GM12873 (cell line): ENCODE data around the gene HERC2.

ENCODE experiments used
- TF ChIP-seq, protein P1 (sequence below): IDR thresholded peaks from 2 replicates; pipeline ENCODE4 v1.5.1; 2012; ENCODE audit warnings: low read depth, mild to moderate bottlenecking, moderate library complexity, low read length, control low read depth; ENCODE audit not compliant: insufficient read depth; ENCODE audit errors: missing control alignments

HERC2 gene

DNA sequence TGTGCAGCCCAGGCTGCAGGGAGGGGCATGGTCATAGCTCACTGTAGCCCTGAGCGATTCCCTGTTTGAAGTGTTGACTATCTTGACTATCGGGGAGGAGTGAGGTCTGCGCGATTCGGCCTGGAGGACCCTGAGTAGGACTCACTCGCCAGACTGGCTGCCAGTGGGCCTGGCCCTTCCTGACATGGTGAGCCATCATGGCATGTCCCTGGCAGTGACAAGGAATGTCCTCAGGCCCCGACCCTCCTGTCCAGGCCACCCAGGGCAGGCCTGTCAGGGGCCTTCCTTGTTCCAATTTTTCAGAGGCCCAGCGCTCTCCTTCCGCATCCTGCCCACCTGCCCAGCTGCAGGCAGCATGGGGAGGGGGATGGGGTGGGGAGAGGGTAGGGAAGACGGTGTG, 217.7 kb downstream of the HERC2 start:
- TF ChIP-seq, protein P1, sequence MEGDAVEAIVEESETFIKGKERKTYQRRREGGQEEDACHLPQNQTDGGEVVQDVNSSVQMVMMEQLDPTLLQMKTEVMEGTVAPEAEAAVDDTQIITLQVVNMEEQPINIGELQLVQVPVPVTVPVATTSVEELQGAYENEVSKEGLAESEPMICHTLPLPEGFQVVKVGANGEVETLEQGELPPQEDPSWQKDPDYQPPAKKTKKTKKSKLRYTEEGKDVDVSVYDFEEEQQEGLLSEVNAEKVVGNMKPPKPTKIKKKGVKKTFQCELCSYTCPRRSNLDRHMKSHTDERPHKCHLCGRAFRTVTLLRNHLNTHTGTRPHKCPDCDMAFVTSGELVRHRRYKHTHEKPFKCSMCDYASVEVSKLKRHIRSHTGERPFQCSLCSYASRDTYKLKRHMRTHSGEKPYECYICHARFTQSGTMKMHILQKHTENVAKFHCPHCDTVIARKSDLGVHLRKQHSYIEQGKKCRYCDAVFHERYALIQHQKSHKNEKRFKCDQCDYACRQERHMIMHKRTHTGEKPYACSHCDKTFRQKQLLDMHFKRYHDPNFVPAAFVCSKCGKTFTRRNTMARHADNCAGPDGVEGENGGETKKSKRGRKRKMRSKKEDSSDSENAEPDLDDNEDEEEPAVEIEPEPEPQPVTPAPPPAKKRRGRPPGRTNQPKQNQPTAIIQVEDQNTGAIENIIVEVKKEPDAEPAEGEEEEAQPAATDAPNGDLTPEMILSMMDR: no peak

DNA sequence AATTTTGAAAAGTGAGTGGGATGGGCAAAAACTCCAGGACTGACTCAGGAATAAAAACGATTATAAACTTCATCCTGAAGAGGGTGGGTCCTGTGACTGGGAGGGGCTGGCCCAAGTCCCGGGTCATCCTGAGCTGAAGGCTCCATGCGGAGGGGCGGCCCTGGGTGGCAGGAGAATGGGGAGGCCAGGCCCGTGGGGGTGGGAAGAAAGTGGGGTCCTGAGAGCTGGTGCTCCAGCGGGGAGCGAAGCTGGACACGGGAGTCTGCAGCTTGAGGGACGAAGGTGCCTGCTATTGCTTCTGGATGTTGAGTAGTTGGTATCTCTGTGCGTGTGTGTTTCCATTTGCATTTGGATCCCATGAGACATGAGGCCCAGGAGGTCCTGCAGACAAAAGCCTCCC, 218.1 kb downstream of the HERC2 start:
- TF ChIP-seq, protein P1: no peak

DNA sequence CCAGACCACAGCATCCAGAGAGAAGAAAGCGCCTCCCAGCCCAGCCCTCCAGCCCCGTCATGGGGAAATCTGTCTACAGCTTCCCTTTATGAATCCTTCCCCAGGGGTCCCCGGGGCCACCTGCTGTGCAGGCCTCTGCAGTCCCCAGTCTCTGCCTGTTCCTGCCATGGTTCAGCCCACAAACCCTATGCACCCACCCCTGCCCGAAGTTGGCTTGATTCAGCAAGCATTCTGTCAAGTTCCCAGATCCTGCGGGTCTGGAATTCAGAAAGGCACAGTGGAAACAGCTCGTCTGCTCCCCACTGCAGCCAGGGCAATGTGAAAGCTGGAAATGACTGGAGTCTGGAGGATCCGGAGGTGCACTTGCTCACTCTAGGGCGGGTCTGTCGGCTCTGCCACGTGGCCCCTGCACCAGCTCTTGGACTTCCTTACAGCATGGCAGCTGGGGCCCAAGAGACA, 220.0 kb downstream of the HERC2 start:
- TF ChIP-seq, protein P1: no peak

GRCh38 chr15:28101201-28101600, 220.8 kb downstream of the HERC2 start:
- TF ChIP-seq, protein P1: no peak

DNA sequence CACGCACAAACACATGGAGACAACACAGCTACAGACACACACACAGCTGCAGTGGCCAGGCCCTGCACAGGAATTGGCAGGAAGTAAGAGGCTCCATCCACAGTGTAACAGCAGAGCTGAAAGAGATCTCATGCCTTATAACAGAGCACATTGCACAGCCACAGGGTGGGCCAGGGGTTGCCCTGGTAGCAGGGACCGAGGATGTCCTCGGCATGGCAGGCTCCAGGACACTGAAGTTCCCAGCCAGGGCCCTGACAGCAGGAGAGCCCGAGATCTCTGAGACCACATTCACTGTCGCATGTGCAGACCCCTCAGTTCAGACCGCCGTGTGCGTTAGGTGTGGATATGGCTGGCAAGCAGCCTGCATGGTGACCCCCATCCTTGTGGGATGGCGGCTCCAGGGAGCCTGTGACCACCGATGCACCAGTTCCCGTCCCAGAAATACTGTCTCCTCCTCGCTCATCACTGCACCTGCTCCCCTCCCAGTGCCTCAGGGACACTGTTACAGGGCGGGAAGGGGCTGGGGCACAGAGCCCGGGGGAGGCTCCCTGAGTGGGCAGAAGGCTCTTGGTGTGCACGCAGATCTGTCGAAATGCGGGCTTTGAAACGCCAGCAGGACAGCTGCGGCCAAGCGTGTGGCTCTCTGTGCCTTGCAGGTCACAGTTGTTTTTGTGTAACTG, 221.3 kb downstream of the HERC2 start:
- TF ChIP-seq, protein P1: no peak

- TF ChIP-seq, protein P1: no peak
Measured at GRCh38 chr15:28099555-28100140, 222.3 kb downstream of the HERC2 start.

GRCh38 chr15:28098766-28099554, 223.0 kb downstream of the HERC2 start, which contains the start of gene OCA2:
OCA2 (minus strand) TSS chr15:28099315; CDS start chr15:28081874, 17,441 bp downstream.
- TF ChIP-seq, protein P1: peak; percentile 28
